SK-N-SH (cell line): ENCODE results near the gene ERCC5. TPM values are rescaled to one million over a fixed set of nuclear protein-coding genes. Genes with fewer than 3 reads are reported as not detected.

Source experiments
- CTCF ChIA-PET: fragments of 300-600, 350-600 bp; formaldehyde crosslinking; extraction: SDS; loops from one replicate; lab custom pipeline; 2021; lab: Yijun Ruan, JAX
- POLR2A ChIA-PET: fragments of 350-600 bp; sonication (Branson Sonifier 250); formaldehyde crosslinking; extraction: SDS; loops from one replicate; lab custom pipeline; 2020; ENCODE audit warnings: antibody characterized with exemption, inconsistent platforms; lab: Yijun Ruan, JAX
- DNase-seq: peaks from one replicate; pipeline ENCODE4 v3.0.0; 2012
- H2AFZ ChIP-seq: fragments of 200-600 bp; sonication (generic); 2 replicates; pipeline ENCODE4 v1.8.1; 2016; ENCODE audit warnings: antibody characterized with exemption, mild to moderate bottlenecking, low read depth
- H3F3A ChIP-seq: fragments of 200-600 bp; sonication (generic); replicated peaks from 2 replicates; pipeline ENCODE3; 2016; ENCODE audit warnings: antibody characterized with exemption, mild to moderate bottlenecking; ENCODE audit not compliant: insufficient read depth
- H3K27ac ChIP-seq, 2 experiments: fragments of 200-500 bp in 1 of 2; fragments of 200-600 bp in 1 of 2; sonication (Bioruptor generic) in 1 of 2; sonication (generic), shearing (Covaris generic) in 1 of 2; 2 replicates each; pipeline versions ENCODE4 v1.5.1 to v1.6.1; 2014 to 2016; ENCODE audit warnings: low read depth in 2 of 2, inconsistent platforms in 1 of 2, low read length in 1 of 2, mild to moderate bottlenecking in 1 of 2, mixed read lengths in 1 of 2
- H3K27me3 ChIP-seq: fragments of 200-600 bp; sonication (generic), shearing (Covaris generic); 2 replicates; pipeline ENCODE4 v1.6.1; 2016; ENCODE audit warnings: mixed run types; ENCODE audit not compliant: insufficient read depth
- H3K36me3 ChIP-seq, 2 experiments: fragments of 200-500 bp in 1 of 2; fragments of 200-600 bp in 1 of 2; sonication (Bioruptor generic) in 1 of 2; sonication (generic) in 1 of 2; replicated peaks in 1 of 2; 2 replicates each; pipeline versions ENCODE3 to v1.5.1; 2014 to 2016; ENCODE audit warnings: low read length in 1 of 2, mild to moderate bottlenecking in 1 of 2; ENCODE audit not compliant: insufficient read depth in 2 of 2, control insufficient read depth in 1 of 2
- H3K4me1 ChIP-seq, 2 experiments: fragments of 200-500 bp in 1 of 2; fragments of 200-600 bp in 1 of 2; sonication (Bioruptor generic) in 1 of 2; sonication (generic), shearing (Covaris generic) in 1 of 2; 2 replicates each; pipeline versions ENCODE4 v1.5.1 to v1.6.1; 2014 to 2016; ENCODE audit warnings: low read depth in 1 of 2, low read length in 1 of 2, mixed run types in 1 of 2; ENCODE audit not compliant: insufficient read depth in 2 of 2, control insufficient read depth in 1 of 2
- H3K4me2 ChIP-seq: fragments of 200-600 bp; sonication (generic), shearing (Covaris generic); 2 replicates; pipeline ENCODE4 v1.6.1; 2017; ENCODE audit warnings: mixed run types
- H3K4me3 ChIP-seq, 2 experiments: fragments of 200-500 bp in 1 of 2; fragments of 200-600 bp in 1 of 2; sonication (Bioruptor generic) in 1 of 2; sonication (generic), shearing (Covaris generic) in 1 of 2; 2 replicates each; pipeline versions ENCODE4 v1.5.1 to v1.8.1; 2014 to 2016; ENCODE audit warnings: low read depth in 2 of 2, inconsistent platforms in 1 of 2, low read length in 1 of 2, mild to moderate bottlenecking in 1 of 2, mixed read lengths in 1 of 2, moderate library complexity in 1 of 2
- H3K79me2 ChIP-seq: fragments of 200-600 bp; sonication (generic); 2 replicates; pipeline ENCODE4 v1.8.1; 2017; ENCODE audit warnings: mild to moderate bottlenecking; ENCODE audit not compliant: insufficient read depth
- H3K9ac ChIP-seq: fragments of 200-600 bp; sonication (generic); 2 replicates; pipeline ENCODE4 v1.6.1; 2017; ENCODE audit warnings: mixed run types
- H3K9me2 ChIP-seq: fragments of 200-600 bp; sonication (generic); 2 replicates; pipeline ENCODE4 v1.6.1; 2017; ENCODE audit warnings: mixed run types
- H3K9me3 ChIP-seq: fragments of 200-600 bp; sonication (generic); 2 replicates; pipeline ENCODE4 v1.6.1; 2017; ENCODE audit warnings: mixed run types, mild to moderate bottlenecking, moderate library complexity
- H4K20me1 ChIP-seq: fragments of 200-600 bp; sonication (generic); 2 replicates; pipeline ENCODE4 v1.6.1; 2017; ENCODE audit warnings: mild to moderate bottlenecking, mixed run types; ENCODE audit not compliant: insufficient read depth
- EP300 ChIP-seq, 2 experiments: IDR thresholded peaks; 2 replicates each; pipeline versions ENCODE4 v1.4.0 to v1.6.1; 2012; ENCODE audit warnings: borderline replicate concordance in 1 of 2, low read depth in 1 of 2, low read length in 1 of 2
- FOXJ3 ChIP-seq: sonication (generic); formaldehyde crosslinking; IDR thresholded peaks from 2 replicates; pipeline ENCODE4 v1.5.1; 2020; ENCODE audit warnings: mild to moderate bottlenecking, missing genetic modification reagents
- GABPA ChIP-seq: IDR thresholded peaks from 2 replicates; pipeline ENCODE4 v1.4.0; 2012; ENCODE audit warnings: low read depth, mild to moderate bottlenecking
- GATA2 ChIP-seq: sonication (generic); formaldehyde crosslinking; IDR thresholded peaks from 2 replicates; pipeline ENCODE4 v1.5.0; 2020; ENCODE audit warnings: mild to moderate bottlenecking, missing genetic modification reagents
- MEF2A ChIP-seq: IDR thresholded peaks from 2 replicates; pipeline ENCODE4 v1.4.0; 2012; ENCODE audit warnings: low read depth, borderline replicate concordance
- NFIC ChIP-seq: IDR thresholded peaks from 2 replicates; pipeline ENCODE4 v1.4.0; 2012; ENCODE audit warnings: borderline replicate concordance
- POLR2AphosphoS5 ChIP-seq: IDR thresholded peaks from 2 replicates; pipeline ENCODE4 v1.6.1; 2012; ENCODE audit warnings: low read depth, low read length
- RFX5 ChIP-seq: IDR thresholded peaks from 2 replicates; pipeline ENCODE4 v1.6.1; 2012; ENCODE audit warnings: mild to moderate bottlenecking, improper control_type of control experiment, low read length
- SIN3A ChIP-seq: IDR thresholded peaks from 2 replicates; pipeline ENCODE4 v1.6.1; 2012; ENCODE audit warnings: low read depth, mild to moderate bottlenecking, low read length, moderate library complexity, borderline replicate concordance
- SMC3 ChIP-seq: IDR thresholded peaks from 2 replicates; pipeline ENCODE4 v1.6.1; 2012; ENCODE audit warnings: low read depth, low read length, improper control_type of control experiment
- TAF1 ChIP-seq: IDR thresholded peaks from 2 replicates; pipeline ENCODE4 v1.6.1; 2012; ENCODE audit warnings: low read depth, mild to moderate bottlenecking, low read length, moderate library complexity, borderline replicate concordance
- TEAD4 ChIP-seq: IDR thresholded peaks from 2 replicates; pipeline ENCODE4 v1.4.0; 2012; ENCODE audit warnings: mild to moderate bottlenecking, borderline replicate concordance; ENCODE audit not compliant: insufficient read depth
- WGBS: methylation state at CpG from one replicate; pipeline ENCODE4 v1.1.6; 2017; ENCODE audit warnings: low lambda C conversion rate; 5-methylcytosine and 5-hydroxymethylcytosine counted together
- polyA plus RNA-seq, 3 experiments: library from polyadenylated mRNA; depleted of rRNA; stranded (reverse); fragments of >200 nt; gene quantifications; 2 replicates each; pipeline ENCODE4 v1.2.3, GENCODE V29; 2012
- TF ChIP-seq, protein P1 (sequence below): IDR thresholded peaks from 2 replicates; pipeline ENCODE4; 2012
- TF ChIP-seq, protein P2 (sequence below): fragments of 150-350 bp; IDR thresholded peaks from 2 replicates; pipeline ENCODE4 v1.6.1; 2017; ENCODE audit warnings: antibody characterized with exemption, low read length, low read depth, borderline replicate concordance
- TF ChIP-seq, protein P3 (sequence below): IDR thresholded peaks from 2 replicates; pipeline ENCODE4 v1.4.0; 2012; ENCODE audit warnings: low read depth
- TF ChIP-seq, protein P4 (sequence below): fragments of 200-600 bp; sonication (generic); IDR thresholded peaks from 2 replicates; pipeline ENCODE4 v1.6.1; 2017; ENCODE audit warnings: antibody characterized with exemption, mild to moderate bottlenecking, moderate library complexity

ERCC5 gene
- polyA plus RNA-seq, 1 of the 3 experiments (the other 2 are of a cell fraction), result 14.1 TPM

DNA sequence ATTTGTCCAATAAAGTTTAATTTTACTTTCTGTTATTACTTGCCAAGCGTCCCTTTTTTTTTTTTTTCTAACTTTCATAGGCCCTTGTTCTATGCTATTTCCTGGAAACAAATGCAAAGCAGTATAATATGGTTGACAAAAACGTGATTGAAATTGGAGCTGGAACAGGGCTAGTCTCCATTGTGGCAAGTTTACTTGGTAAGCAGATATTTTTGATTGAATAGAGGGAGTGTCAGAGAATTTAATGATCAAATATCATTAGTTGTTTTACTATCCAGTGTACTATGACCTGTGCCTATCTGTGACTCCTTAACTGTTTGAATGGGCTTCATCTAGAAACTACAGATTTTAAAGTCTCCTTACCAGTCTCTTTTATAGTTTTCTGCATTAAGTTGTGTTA is 46.7 kb downstream of the ERCC5 start:
- Histone ChIP-seq H2AFZ (no peak overlapping the region), H3K9ac (no peak overlapping the region), H3K9me2 (no peaks in the 10 kb centered on the region), H3K27me3 (no peaks in the 10 kb centered on the region), H3K36me3 (no peaks in the 10 kb centered on the region), H3K79me2 (no peaks in the 10 kb centered on the region), H3K4me1 (no peaks in the 10 kb centered on the region), H3F3A (peaks cover 4% of the 10 kb centered on the region), H3K9me3 (no peaks in the 10 kb centered on the region), H4K20me1 (no peaks in the 10 kb centered on the region), H3K27ac (no peak overlapping the region), H3K4me2 (no peak overlapping the region), H3K4me3 (no peak overlapping the region)
- no peak for DNase-seq
- 40% methylated on average over 2 of the region's 2 CpGs for WGBS
- POLR2A ChIA-PET, result no interaction called here
- no peak for TF ChIP-seq MEF2A
- TF ChIP-seq, protein P1, sequence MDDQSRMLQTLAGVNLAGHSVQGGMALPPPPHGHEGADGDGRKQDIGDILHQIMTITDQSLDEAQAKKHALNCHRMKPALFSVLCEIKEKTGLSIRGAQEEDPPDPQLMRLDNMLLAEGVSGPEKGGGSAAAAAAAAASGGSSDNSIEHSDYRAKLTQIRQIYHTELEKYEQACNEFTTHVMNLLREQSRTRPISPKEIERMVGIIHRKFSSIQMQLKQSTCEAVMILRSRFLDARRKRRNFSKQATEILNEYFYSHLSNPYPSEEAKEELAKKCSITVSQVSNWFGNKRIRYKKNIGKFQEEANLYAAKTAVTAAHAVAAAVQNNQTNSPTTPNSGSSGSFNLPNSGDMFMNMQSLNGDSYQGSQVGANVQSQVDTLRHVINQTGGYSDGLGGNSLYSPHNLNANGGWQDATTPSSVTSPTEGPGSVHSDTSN, result no peak
- no peak for TF ChIP-seq EP300 (IDR thresholded peaks at IDR 0.05; ENCODE audit: borderline replicate concordance in 1 of 2, low read depth in 1 of 2, low read length in 1 of 2)
- TF ChIP-seq, protein P2, sequence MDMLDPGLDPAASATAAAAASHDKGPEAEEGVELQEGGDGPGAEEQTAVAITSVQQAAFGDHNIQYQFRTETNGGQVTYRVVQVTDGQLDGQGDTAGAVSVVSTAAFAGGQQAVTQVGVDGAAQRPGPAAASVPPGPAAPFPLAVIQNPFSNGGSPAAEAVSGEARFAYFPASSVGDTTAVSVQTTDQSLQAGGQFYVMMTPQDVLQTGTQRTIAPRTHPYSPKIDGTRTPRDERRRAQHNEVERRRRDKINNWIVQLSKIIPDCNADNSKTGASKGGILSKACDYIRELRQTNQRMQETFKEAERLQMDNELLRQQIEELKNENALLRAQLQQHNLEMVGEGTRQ, result no peak
- no peak for TF ChIP-seq RFX5
- CTCF ChIA-PET, result interaction anchor here (4.3 kb wide), 1 partner anchor 22 kb away, joined by 19 read pairs; no protein-coding TSS in a partner anchor

DNA sequence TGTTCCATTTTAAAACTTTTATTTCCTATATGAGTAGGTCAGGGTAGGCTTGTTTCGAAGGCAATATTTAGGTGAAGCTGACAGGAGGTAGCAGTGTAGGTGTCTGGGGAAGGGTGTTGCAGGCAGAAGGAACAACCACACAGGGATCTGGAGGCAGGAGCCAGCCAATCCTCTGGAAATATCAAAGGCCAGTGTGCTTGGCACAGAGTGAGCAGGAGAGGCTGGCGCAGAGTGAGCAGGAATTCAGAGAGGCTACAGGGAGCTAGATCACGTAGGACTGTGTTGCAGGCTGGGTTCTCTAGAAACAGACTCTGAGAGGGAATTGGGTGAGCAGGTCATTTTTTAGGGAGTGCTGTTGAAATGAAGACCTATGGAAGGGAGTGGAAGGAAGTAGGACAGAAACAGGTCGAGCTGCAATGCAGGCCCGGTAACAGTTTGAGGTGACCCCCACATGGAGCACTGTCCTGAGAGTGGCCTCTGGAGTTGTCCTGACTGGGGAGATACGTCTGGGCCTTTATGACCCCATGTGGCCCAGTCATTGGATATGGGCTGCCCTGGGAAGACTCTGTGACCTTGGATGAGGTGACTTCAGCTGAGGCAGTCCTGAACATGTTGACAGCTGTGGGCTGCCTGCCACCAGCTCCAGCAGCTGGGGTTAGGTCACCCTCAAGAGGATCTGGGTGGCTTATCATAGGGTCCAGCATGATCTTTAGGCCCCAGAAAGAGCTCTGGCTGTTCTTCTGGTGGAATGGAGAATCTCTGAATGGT is 51.7 kb downstream of the ERCC5 start:
- Histone ChIP-seq H3F3A (no peaks in the 10 kb centered on the region), H3K79me2 (no peaks in the 10 kb centered on the region), H3K9me2 (no peaks in the 10 kb centered on the region)
- TF ChIP-seq, protein P3, sequence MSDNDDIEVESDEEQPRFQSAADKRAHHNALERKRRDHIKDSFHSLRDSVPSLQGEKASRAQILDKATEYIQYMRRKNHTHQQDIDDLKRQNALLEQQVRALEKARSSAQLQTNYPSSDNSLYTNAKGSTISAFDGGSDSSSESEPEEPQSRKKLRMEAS, result no peak
- TF ChIP-seq POLR2AphosphoS5 (no peak), SIN3A (no peak), RFX5 (no peak), SMC3 (no peak), GATA2 (CRISPR knock-in tag) (no peak), TAF1 (no peak), GABPA (no peak), TEAD4 (no peak), FOXJ3 (CRISPR knock-in tag) (no peak), NFIC (no peak)
- TF ChIP-seq, protein P4, sequence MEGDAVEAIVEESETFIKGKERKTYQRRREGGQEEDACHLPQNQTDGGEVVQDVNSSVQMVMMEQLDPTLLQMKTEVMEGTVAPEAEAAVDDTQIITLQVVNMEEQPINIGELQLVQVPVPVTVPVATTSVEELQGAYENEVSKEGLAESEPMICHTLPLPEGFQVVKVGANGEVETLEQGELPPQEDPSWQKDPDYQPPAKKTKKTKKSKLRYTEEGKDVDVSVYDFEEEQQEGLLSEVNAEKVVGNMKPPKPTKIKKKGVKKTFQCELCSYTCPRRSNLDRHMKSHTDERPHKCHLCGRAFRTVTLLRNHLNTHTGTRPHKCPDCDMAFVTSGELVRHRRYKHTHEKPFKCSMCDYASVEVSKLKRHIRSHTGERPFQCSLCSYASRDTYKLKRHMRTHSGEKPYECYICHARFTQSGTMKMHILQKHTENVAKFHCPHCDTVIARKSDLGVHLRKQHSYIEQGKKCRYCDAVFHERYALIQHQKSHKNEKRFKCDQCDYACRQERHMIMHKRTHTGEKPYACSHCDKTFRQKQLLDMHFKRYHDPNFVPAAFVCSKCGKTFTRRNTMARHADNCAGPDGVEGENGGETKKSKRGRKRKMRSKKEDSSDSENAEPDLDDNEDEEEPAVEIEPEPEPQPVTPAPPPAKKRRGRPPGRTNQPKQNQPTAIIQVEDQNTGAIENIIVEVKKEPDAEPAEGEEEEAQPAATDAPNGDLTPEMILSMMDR, result no peak
- TF ChIP-seq, protein P1, result no peak
- TF ChIP-seq, protein P2, result no peak
- TF ChIP-seq, all 33 proteins: peak for 0
- no peaks in the 10 kb centered on the region for H3K27me3 ChIP-seq
- H3K9me3 ChIP-seq, result peaks cover 3% of the 10 kb centered on the region; the same call in 1 of the 2 replicates
- H3K9ac ChIP-seq, result no peak overlapping the region
- peaks cover 0 to 2% of the 10 kb centered on the region in 2 experiments; a peak in 2 of 4 replicates for H3K4me1 ChIP-seq
- ChIA-PET POLR2A (no interaction called here), CTCF (interaction anchor here (0.9 to 5.2 kb wide), 3 partner anchors 17 to 77 kb away, joined by 3 to 26 read pairs (median 4); no protein-coding TSS in a partner anchor)
- H3K4me2 ChIP-seq, result no peak overlapping the region
- H2AFZ ChIP-seq, result no peak overlapping the region
- H3K27ac ChIP-seq, result no peak overlapping the region
- no peak for DNase-seq
- H4K20me1 ChIP-seq, result no peaks in the 10 kb centered on the region
- no peaks in the 10 kb centered on the region for H3K36me3 ChIP-seq
- whole genome bisulfite sequencing, result 61% methylated on average over 6 of the region's 6 CpGs
- no peak overlapping the region for H3K4me3 ChIP-seq
